Lung (tissue), 12 donors: ENCODE data around the gene EDN1. TPM values are rescaled to one million over a fixed set of nuclear protein-coding genes. Genes with fewer than 3 reads are reported as not detected.

Source experiments
- ATAC-seq: fragments of 200-7000 bp; cut with Tn5 transposase; one replicate; pipeline ENCODE4 v1.9.1; 2020; ENCODE audit warnings: moderate number of reproducible peaks; ENCODE audit not compliant: insufficient read depth, low FRiP score
- DNase-seq, 3 donors: peaks; one replicate each; pipeline ENCODE4 v3.0.0-alpha.2; 2013 to 2017
- H3K27ac ChIP-seq, 2 donors: one replicate each; pipeline ENCODE4 v1.5.1; 2013; ENCODE audit warnings: mild to moderate bottlenecking in 2 of 2, moderate library complexity in 2 of 2, control low read depth in 1 of 2, inconsistent platforms in 1 of 2, low read depth in 1 of 2, low read length in 1 of 2
- H3K27me3 ChIP-seq, 3 donors: one replicate each; pipeline ENCODE4 v1.5.1; 2013; ENCODE audit warnings: low read length in 2 of 3; ENCODE audit not compliant: control insufficient read depth in 3 of 3, insufficient read depth in 3 of 3
- H3K36me3 ChIP-seq, 4 donors: one replicate each; pipeline ENCODE4 v1.5.1; 2013; ENCODE audit warnings: low read length in 4 of 4, mild to moderate bottlenecking in 1 of 4, moderate library complexity in 1 of 4; ENCODE audit not compliant: control insufficient read depth in 4 of 4, insufficient read depth in 4 of 4
- H3K4me1 ChIP-seq, 5 donors: one replicate each; pipeline ENCODE4 v1.5.1; 2013; ENCODE audit warnings: low read length in 5 of 5, mild to moderate bottlenecking in 2 of 5, moderate library complexity in 1 of 5; ENCODE audit not compliant: control insufficient read depth in 5 of 5, insufficient read depth in 5 of 5
- H3K4me3 ChIP-seq: one replicate; pipeline ENCODE4 v1.5.1; 2013; ENCODE audit warnings: mild to moderate bottlenecking, control low read depth, moderate library complexity
- H3K9ac ChIP-seq, 2 donors: one replicate each; pipeline ENCODE4 v1.5.1; 2013; ENCODE audit warnings: low read length in 2 of 2, control low read depth in 1 of 2; ENCODE audit not compliant: insufficient read depth in 1 of 2
- H3K9me3 ChIP-seq, 4 donors: one replicate each; pipeline ENCODE4 v1.5.1; 2013; ENCODE audit warnings: low read length in 3 of 4, mild to moderate bottlenecking in 1 of 4, moderate library complexity in 1 of 4; ENCODE audit not compliant: control insufficient read depth in 4 of 4, insufficient read depth in 3 of 4
- CTCF ChIP-seq: IDR thresholded peaks from 2 replicates; pipeline ENCODE4 v1.5.1; 2012; ENCODE audit warnings: mild to moderate bottlenecking; ENCODE audit errors: control extremely low read depth, extremely low read depth
- WGBS, 2 donors: extraction: QIAGEN DNeasy Blood & Tissue Kit; methylation state at CpG; one replicate each; pipeline ENCODE4 v1.1.7; 2013; 5-methylcytosine and 5-hydroxymethylcytosine counted together
- polyA plus RNA-seq, 2 donors: library from polyadenylated mRNA; stranded (reverse); fragments of 200-250 nt; gene quantifications; one replicate each; pipeline ENCODE4 v1.2.1, GENCODE V29; 2013
- total RNA-seq, 2 donors: library from RNA; depleted of rRNA in 1 of 2; stranded (reverse); fragments of >200 nt in 1 of 2; gene quantifications; one replicate each; pipeline ENCODE4 v1.2.1, GENCODE V29; 2014 to 2021
- donor health status: control.
- donor health status: control.
- donor health status: Bipolar disorder and iron deficiency.
- donor health status: healthy.
- donor health status: DM: yes; HTN: yes; CAD: no.

The EDN1 gene
- total and polyA plus RNA-seq, 4 donors = 18.4 to 112 (median 40.3) TPM

- TF ChIP-seq CTCF = no peak
- DNase-seq (no peak), ATAC-seq (no peak)
- no peak overlapping the region for H3K27ac ChIP-seq
- H3K4me3 ChIP-seq = no peak overlapping the region
- no peaks in the 10 kb centered on the region for H3K4me1 ChIP-seq
- 95 to 97% methylated on average over 6 of the region's 6 CpGs for WGBS, 2 donors
- no peak overlapping the region for H3K9ac ChIP-seq
- H3K36me3 ChIP-seq = no peaks in the 10 kb centered on the region
- no peaks in the 10 kb centered on the region for H3K27me3 ChIP-seq
- H3K9me3 ChIP-seq = no peaks in the 10 kb centered on the region
These were observed 32.0 kb upstream of the EDN1 start for GRCh38 chr6:12258191-12258590.

- 96% methylated on average over 3 of the region's 3 CpGs for WGBS, 2 donors
- no peak overlapping the region for H3K4me3 ChIP-seq
- H3K36me3 ChIP-seq = no peaks in the 10 kb centered on the region
- no peak for TF ChIP-seq CTCF
- H3K4me1 ChIP-seq = no peaks in the 10 kb centered on the region
- H3K27me3 ChIP-seq = no peaks in the 10 kb centered on the region
- no peak for DNase-seq
- no peak overlapping the region for H3K27ac ChIP-seq
- no peak for ATAC-seq
- no peak overlapping the region for H3K9ac ChIP-seq
- H3K9me3 ChIP-seq = no peaks in the 10 kb centered on the region
These were observed 31.5 kb upstream of the EDN1 start for GRCh38 chr6:12258591-12259075.

GRCh38 chr6:12260458-12261093, 29.6 kb upstream of the EDN1 start:
- H3K4me3 ChIP-seq = no peak overlapping the region
- ATAC-seq (no peak), DNase-seq (no peak)
- no peaks in the 10 kb centered on the region for H3K4me1 ChIP-seq
- H3K9ac ChIP-seq = no peak overlapping the region
- no peak overlapping the region for H3K27ac ChIP-seq
- no peaks in the 10 kb centered on the region for H3K9me3 ChIP-seq
- WGBS, 2 donors = 84 to 90% methylated on average over 2 of the region's 2 CpGs
- H3K36me3 ChIP-seq = no peaks in the 10 kb centered on the region
- H3K27me3 ChIP-seq = no peaks in the 10 kb centered on the region
- TF ChIP-seq CTCF = no peak

GRCh38 chr6:12261502-12261901, 28.7 kb upstream of the EDN1 start:
- H3K9ac ChIP-seq = no peak overlapping the region
- no peak for TF ChIP-seq CTCF
- no peak overlapping the region for H3K4me3 ChIP-seq
- H3K27me3 ChIP-seq = no peaks in the 10 kb centered on the region
- no peaks in the 10 kb centered on the region for H3K36me3 ChIP-seq
- no peak overlapping the region for H3K27ac ChIP-seq
- no peak for ATAC-seq
- DNase-seq = no peak
- H3K4me1 ChIP-seq = no peaks in the 10 kb centered on the region
- H3K9me3 ChIP-seq = no peaks in the 10 kb centered on the region
- WGBS, 2 donors = 73 to 81% methylated on average over 7 of the region's 7 CpGs
